ENCODE data around the gene KRTAP19-7.

The KRTAP19-7 gene, protein sequence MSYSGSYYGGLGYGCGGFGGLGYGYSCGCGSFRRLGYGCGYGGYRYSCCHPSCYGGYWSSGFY

DNA sequence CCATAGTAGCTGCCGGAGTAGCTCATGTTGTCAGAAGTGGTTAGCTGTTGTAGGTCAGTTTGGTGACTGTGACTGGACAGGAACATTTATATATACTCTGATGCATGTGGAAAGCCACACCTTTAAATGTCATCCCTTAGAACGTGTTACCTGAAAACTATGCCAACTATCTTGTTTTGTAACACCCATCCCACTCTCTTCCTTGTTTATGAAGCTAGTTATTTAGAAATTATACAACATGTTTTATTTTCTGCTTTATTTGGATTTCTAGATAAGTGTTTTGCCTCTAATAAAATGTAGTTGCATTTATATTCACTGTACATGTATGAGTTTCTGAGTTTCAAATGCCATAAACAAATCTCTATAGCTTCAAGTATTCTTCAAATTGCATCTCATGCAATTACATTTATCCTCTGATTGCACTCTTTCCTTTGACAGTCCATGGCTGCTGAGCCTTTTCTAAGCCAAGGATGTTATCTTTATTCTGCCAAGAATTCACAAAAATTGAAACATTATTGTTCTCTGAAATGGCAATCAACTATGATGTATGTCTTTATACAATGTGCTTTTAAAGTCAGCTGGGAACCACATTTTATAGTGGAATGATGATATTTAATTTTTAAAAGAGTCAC lies at the start of gene KRTAP19-7:
KRTAP19-7 (minus strand) TSS at position 51 of the 632 bp plus-strand sequence; CDS start at position 26, 25 bp downstream.
- no peak for DNase-seq (ENCODE audit: low read depth)

DNA sequence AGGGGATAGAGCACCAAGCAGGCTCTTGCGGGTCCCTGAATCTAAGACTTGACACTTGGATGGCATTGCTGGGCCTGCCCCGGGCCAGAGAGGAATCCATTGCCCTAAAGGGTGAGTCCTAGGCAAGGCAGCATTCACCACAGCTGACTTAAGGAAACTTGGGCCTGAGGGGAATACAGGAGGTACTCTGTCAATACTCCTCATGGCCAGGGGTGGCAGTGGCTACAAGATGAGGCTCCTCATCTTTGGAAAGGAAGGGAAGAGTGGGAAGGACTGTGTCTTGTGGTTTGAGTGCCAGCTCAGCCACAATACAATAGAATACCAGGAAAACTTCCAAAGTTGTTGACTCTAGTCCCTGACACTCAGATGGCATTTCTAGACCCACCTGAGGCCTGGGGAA lies 44.9 kb upstream of the KRTAP19-7 start:
- DNase-seq (ENCODE audit: low read depth), result no peak

DNA sequence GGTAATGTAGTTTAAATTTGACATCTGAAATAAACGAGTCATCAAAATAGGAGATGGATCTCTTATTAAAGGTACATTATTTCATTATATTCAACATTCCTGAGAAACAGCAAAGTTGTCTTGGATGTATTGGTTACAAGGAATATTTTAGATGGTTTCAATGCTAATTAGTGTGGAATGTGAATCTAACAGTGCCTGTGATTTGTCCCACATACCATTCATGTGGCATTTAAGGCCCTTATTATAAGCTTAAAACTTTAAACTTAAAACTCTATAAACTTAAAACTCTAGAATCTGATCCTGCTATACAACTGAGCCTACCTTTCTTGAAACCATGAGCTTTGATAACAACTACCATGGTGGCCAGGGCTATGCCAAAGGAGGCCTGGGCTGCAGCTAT lies 39.7 kb upstream of the KRTAP19-7 start, which contains the start of gene KRTAP22-1:
KRTAP22-1 (plus strand) TSS at position 301 of the 400 bp plus-strand sequence.
- no peak for DNase-seq (ENCODE audit: low read depth)

DNA sequence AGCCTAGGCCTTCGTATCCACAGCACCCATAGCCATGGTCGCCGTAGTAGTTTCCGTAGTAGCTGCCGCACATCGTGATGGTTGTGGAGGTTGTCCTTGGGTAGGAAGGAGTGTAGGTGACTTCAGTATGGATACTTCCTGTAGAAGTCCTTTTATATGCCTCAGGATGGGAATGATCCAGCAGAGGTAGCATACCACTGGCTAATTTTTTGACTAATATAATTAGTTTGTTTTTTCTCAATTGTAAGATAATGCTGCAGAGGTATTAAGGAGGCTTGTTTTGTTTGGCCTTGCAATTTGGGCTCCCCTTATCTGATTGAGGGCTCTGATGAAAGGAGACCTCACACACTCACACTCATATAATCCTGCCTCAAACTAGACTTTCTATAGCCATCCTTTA lies 37.7 kb upstream of the KRTAP19-7 start, which contains the start of gene KRTAP6-2:
KRTAP6-2 (minus strand) TSS at position 101 of the 400 bp plus-strand sequence; CDS start at position 73, 28 bp downstream.
- no peak for DNase-seq (ENCODE audit: low read depth)

DNA sequence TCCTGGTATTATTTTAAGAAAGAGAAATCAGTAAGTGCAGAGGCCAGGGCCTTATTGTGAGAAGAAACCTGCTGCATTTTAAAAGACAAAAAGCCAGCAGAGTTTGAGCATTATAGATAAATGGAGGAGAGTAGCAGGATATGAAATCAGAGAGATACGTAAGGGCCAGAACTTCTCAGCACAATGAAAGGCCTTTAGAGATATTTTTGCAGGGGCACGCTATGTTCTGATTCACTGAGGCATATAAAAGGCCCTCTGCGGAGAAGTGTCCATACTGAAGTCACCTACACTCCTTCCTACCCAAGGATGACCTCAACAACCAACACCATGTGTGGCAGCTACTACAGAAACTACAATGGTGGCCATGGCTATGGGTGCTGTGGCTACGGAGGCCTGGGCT lies 31.0 kb upstream of the KRTAP19-7 start, which contains the start of gene KRTAP6-3:
KRTAP6-3 (plus strand) TSS at position 301 of the 400 bp plus-strand sequence; CDS start at position 307, 6 bp downstream.
- DNase-seq (ENCODE audit: low read depth), result no peak

DNA sequence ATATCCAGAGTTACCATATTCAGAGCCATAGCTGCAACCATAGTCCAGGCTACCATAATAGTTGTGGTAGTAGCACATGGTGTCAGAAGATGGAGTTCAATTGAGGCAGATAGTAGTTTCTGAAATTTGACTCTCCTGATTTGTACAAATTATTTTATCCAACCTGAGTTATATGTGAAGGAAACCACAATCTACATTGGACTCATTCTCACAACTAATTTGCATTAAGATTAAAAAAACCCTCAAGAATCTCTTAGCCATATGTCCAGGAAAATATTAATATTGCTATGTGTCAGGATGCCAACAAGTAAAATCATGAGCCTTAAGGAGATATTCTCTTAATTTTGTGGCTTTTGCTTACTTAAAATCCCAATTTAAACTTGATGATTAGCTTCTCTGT lies 29.2 kb upstream of the KRTAP19-7 start, which contains the start of gene KRTAP22-2:
KRTAP22-2 (minus strand) TSS at position 101 of the 400 bp plus-strand sequence.
- no peak for DNase-seq (ENCODE audit: low read depth)

DNA sequence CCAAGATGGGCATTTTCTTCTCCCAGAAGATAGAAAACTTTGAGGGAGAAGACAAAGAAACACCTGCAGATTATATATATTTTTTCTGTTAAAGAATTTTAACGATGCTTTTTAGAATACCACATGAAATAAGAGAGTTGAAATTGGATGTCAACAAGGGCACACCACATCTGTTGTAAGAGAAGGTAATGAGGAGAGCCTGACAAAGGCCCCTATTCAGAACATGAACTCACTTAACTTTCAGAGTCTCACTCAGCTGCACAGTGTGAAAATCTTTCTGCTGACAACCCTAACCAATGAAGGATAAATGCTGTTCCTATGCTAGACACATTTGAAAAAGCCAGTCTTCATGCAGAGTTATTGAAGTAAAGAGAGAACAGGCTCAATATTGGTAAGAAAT lies 21.8 kb upstream of the KRTAP19-7 start:
- no peak for DNase-seq (ENCODE audit: low read depth)

DNA sequence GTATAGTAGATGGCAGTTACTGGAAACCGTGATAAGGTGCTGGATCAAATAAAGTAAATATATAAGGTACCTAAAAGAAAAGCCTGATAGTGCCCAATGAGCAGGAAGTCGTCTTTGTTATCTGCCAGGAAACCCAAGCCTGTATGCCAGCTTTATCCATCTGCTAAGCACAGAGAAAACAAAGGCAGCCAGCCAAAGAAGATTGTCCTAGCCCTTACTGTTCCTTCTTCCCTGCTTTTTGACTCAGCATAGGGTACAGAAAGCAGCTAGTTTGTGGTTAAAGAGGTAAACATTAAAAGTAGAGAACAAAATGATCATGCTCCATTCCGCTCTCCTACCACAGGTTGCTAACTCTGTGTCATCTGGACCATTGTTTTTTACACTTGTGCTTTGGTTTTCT lies 19.0 kb upstream of the KRTAP19-7 start:
- no peak for DNase-seq (ENCODE audit: low read depth)

DNA sequence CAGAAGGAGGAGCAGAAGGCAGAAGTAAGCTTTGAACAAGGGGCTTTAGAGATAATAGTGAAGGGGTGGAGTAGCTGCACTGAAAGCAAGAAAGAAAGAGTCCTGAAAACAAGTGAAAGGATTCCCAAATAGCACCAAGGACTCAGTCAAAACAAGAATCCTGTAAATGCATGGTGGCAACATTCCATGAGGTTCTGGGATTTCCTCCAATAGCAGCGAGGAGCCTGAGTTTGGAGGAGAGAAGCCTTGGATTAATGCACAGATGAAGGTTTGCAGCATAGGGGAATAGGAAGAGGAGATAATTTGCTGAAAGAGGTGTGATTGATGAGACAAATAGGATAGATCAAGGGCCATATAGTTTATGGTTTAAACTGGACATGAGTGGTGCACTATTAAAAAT lies 18.2 kb upstream of the KRTAP19-7 start:
- no peak for DNase-seq (ENCODE audit: low read depth)

DNA sequence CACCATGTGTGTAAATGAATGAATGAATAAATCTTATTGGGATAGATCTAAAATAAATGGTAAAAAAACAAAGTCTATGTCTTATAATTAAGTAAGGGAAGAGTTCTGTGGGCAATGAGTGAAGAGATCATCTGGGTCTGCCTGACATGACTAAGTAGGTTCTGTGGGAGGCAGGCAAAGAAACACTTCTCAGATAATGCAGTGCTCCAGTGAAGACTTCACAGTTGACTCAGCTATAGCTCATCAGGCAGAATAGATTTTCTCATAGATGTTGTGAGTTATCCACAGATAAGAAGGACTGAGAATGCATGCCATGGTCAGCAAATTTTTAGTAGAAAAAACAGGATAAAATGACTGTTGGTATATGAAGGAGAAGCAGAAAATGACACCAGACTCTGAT lies 16.7 kb upstream of the KRTAP19-7 start:
- no peak for DNase-seq (ENCODE audit: low read depth)

DNA sequence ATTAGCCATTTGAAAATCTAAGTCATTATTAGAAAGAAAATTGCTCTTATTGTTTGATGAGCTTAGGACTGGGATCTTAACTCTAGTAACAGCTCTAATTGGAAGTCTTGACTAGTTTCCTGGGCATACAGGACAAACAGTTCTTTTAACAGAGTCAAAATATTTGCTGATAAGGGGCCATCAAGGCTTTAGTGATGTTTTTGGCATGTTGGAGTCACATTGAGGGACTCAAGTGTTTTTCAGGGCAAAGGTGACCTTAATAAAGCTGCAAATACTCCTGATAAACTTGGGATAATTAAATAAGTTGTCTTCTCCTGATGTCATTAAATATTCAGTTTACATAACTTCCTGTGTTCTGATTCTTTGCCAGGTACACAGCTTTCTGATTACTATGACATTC lies 6.5 kb upstream of the KRTAP19-7 start:
- DNase-seq (ENCODE audit: low read depth), result no peak

DNA sequence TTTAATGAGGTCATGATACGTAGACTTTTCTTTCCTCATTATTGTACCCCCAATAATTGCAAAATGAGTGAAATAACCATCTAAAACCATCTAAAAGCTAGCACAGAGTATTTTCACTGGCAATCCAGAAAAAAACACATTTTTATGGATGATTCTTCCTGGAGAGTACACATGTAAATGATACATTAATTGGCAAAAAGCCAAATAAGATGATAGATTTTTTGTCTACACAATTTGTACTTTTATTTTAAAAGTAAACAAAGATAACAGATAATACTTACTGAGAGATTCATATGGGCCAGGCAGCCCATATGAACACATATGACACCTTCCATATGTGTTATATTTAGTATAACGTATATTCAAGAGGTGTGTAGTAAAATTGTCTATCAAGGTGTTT lies 2.5 kb upstream of the KRTAP19-7 start:
- DNase-seq (ENCODE audit: low read depth), result no peak

DNA sequence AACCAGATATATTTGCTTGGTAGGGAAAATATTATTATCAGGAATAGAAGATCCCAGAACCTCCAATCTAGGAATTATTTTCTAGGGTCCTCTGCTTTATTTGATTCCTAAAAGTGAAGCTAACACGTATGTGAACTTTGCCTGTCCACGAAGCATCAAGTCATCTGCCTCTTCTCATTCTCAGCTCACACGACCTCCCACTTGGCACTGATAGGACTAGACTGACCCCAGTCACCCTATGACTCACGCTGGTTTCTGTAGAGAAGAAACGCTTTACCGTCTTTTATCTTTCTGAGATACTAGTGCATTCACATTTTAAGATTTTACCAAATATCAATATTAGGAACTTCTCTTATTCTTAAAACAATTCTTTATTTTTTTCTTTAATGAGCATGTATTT lies 2.0 kb upstream of the KRTAP19-7 start:
- DNase-seq (ENCODE audit: low read depth), result no peak

DNA sequence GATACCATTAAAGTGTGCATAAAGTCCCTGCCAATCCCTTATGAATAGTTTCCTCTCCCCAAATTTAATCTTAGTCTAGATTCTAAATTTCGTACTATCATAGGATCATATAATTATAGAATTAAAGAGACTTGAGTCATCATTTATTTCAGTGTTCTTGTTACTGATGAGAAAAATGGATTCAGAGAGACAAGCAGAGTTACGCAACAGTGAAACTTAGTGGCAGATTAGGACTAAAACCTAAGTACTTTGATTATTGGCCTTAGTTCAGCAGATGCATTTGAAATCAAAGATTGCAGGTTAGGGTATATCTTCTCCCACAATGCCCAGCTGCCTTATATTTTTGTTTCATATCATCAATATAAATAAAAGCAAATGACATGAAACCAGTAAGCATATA lies 843 bp upstream of the KRTAP19-7 start:
- DNase-seq (ENCODE audit: low read depth), result no peak

DNA sequence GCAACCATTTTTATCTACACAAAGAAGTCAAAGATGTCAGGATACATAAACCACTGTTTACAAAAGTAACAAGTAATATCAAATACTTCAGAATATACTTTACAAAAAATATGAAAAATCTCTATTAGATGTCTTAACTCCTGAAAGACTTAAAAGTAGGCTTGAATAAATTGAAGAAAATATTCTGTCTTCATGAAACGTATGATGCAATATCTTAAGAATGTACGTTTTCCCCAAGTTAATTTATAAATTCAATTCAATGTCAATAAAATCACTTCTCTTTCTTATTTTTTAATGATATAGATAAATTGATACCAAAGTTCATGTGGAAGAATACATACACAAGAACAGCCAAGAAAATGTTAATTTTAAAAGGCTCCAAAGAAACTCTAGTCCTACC lies 6.0 kb downstream of the KRTAP19-7 start:
- no peak for DNase-seq (ENCODE audit: low read depth)

DNA sequence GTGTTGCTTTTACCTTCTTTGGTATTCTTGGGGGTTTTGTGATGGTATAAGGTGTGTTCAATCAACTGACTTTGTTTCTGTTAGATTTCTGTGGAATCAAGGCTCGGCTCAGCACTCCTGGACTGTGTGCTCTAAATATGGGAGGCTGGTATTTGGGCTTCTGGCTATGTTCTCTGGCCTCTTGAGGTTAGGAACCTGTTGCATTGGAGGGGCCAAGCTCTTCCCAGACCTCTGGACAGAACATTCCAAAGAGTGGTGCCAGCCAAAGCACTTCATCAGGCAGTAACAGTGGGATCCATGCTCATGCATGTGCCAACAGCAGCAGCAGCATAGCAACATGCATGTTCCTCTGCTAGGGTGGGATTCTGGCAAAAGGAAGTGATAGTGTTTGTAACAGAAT lies 8.3 kb downstream of the KRTAP19-7 start:
- DNase-seq (ENCODE audit: low read depth), result no peak

DNA sequence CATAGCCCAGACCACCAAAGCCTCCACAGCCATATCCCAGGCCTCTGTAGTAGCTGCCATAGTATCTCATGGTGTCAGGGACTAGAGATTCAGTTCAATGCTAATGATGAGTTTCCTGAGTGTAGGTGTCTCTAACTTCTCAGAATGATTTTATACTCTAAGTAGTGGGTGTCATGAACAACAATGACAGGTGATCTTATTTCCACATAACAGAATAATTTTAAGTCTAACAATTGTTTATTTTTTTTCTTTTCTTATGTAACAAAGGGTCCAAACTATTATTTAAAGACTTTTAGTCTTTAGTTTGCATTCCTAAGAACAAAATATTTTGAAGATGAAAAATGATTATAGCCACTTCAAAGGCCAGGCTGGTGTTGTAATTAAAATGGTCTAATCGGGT lies 19.4 kb downstream of the KRTAP19-7 start, which contains the start of gene KRTAP19-6:
KRTAP19-6 (minus strand) TSS at position 101 of the 400 bp plus-strand sequence; CDS start at position 70, 31 bp downstream.
- DNase-seq (ENCODE audit: low read depth), result no peak

DNA sequence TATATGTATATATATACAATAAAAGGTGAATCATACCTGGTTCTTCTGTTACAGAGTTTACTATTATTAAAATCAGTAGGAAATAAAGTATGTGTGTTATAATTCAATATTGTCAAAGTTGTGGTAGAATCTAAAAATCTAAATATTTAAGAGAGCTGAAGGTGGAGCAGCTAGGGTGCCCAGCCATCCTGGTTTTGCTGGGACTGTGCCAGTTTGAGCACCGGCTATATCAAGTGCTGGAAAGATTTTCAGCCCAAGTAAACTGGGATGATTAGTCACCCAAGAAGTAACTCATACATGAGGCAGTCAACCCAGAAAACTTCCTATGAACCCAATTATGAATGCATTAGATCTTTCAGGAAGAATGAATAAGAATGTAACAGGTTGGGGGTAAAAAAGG lies 42.2 kb downstream of the KRTAP19-7 start:
- no peak for DNase-seq (ENCODE audit: low read depth)

DNA sequence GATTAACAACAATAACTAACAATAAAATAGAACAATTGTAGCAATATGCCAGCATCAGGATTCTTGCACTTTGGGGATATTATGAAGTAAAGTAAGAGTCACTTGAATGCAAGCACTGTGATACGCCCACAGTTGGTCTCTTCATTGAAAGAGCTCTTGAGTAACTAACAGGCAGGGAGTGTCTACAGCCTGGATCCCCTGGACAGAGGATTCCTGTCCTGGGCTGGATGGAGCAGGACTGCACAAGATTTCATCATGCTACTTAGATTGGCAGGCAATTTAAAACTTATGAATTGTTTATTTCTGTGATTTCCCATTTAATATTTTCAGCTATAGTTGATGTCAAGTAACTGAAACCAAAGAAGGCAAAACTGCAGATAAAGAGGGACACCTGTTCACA lies 45.4 kb downstream of the KRTAP19-7 start:
- no peak for DNase-seq (ENCODE audit: low read depth)

Measured in HS-27A (cell line).